ENCODE results near the gene WDR82.

- TF ChIP-seq, protein P1, sequence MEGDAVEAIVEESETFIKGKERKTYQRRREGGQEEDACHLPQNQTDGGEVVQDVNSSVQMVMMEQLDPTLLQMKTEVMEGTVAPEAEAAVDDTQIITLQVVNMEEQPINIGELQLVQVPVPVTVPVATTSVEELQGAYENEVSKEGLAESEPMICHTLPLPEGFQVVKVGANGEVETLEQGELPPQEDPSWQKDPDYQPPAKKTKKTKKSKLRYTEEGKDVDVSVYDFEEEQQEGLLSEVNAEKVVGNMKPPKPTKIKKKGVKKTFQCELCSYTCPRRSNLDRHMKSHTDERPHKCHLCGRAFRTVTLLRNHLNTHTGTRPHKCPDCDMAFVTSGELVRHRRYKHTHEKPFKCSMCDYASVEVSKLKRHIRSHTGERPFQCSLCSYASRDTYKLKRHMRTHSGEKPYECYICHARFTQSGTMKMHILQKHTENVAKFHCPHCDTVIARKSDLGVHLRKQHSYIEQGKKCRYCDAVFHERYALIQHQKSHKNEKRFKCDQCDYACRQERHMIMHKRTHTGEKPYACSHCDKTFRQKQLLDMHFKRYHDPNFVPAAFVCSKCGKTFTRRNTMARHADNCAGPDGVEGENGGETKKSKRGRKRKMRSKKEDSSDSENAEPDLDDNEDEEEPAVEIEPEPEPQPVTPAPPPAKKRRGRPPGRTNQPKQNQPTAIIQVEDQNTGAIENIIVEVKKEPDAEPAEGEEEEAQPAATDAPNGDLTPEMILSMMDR (conservative IDR thresholded peaks at IDR 0.05; ENCODE audit: low read depth in 2 of 2), result no peak
- TF ChIP-seq EZH2phosphoT487 (IDR thresholded peaks at IDR 0.05; ENCODE audit: unreplicated experiment) (no peak), EZH2 (IDR thresholded peaks at IDR 0.05; ENCODE audit: low read depth, unreplicated experiment) (no peak)
These were observed 39.9 kb upstream of the WDR82 start for GRCh38 chr3:52318186-52318816.

All from GM23338 (cell line).